Osteoblast (primary cell): ENCODE results near the gene TSPAN1. TPM values are rescaled to one million over a fixed set of nuclear protein-coding genes. Genes with fewer than 3 reads are reported as not detected.

Experiments
- DNase-seq: peaks from one replicate; pipeline ENCODE4 v3.0.0; 2011; ENCODE audit warnings: low spot score, mixed read lengths; ENCODE audit not compliant: insufficient read length; ENCODE audit errors: missing footprints
- H2AFZ ChIP-seq: 2 replicates; pipeline ENCODE4 v1.6.0; 2011; ENCODE audit warnings: mild to moderate bottlenecking, low read length
- H3K27ac ChIP-seq: 2 replicates; pipeline ENCODE4 v1.5.1; 2011; ENCODE audit warnings: mild to moderate bottlenecking, low read depth, low read length, moderate library complexity
- H3K27me3 ChIP-seq: 2 replicates; pipeline ENCODE4 v1.6.0; 2012; ENCODE audit warnings: mild to moderate bottlenecking, control low read depth, inconsistent platforms, low read length, moderate library complexity; ENCODE audit not compliant: insufficient read depth
- H3K36me3 ChIP-seq: 2 replicates; pipeline ENCODE4 v1.5.1; 2011; ENCODE audit warnings: mild to moderate bottlenecking, low read length, control low read depth, moderate library complexity; ENCODE audit not compliant: insufficient read depth
- H3K4me1 ChIP-seq: 2 replicates; pipeline ENCODE4 v1.5.1; 2011; ENCODE audit warnings: mild to moderate bottlenecking, low read length, control low read depth, moderate library complexity; ENCODE audit not compliant: insufficient read depth
- H3K4me2 ChIP-seq: 2 replicates; pipeline ENCODE4 v1.6.0; 2011; ENCODE audit warnings: mild to moderate bottlenecking, low read length; ENCODE audit not compliant: insufficient read depth
- H3K4me3 ChIP-seq: fragments of 200-600 bp; sonication (generic); 3 replicates; pipeline ENCODE4 v1.5.1; 2012; ENCODE audit warnings: mild to moderate bottlenecking, low read length, inconsistent platforms; ENCODE audit not compliant: insufficient read depth
- H3K79me2 ChIP-seq: 2 replicates; pipeline ENCODE4 v1.6.0; 2012; ENCODE audit warnings: mild to moderate bottlenecking, low read length, control low read depth, inconsistent platforms; ENCODE audit not compliant: insufficient read depth
- H3K9me3 ChIP-seq: 2 replicates; pipeline ENCODE4 v1.5.1; 2011; ENCODE audit warnings: low read depth, low read length, control low read depth
- H4K20me1 ChIP-seq: 2 replicates; pipeline ENCODE4 v1.6.0; 2012; ENCODE audit warnings: mild to moderate bottlenecking, low read length, control low read depth; ENCODE audit not compliant: insufficient read depth
- total RNA-seq: library from RNA; depleted of rRNA; stranded (reverse); fragments of >200 nt; gene quantifications from 2 replicates; pipeline ENCODE4 v1.2.3, GENCODE V29; 2012
- TF ChIP-seq, protein P1 (sequence below): IDR thresholded peaks from 2 replicates; pipeline ENCODE4 v1.5.1; 2011; ENCODE audit warnings: mild to moderate bottlenecking, low read depth, low read length, moderate library complexity; ENCODE audit errors: extremely low read depth

The TSPAN1 gene
- total RNA-seq, 1 donor, result 1.1 TPM

DNA sequence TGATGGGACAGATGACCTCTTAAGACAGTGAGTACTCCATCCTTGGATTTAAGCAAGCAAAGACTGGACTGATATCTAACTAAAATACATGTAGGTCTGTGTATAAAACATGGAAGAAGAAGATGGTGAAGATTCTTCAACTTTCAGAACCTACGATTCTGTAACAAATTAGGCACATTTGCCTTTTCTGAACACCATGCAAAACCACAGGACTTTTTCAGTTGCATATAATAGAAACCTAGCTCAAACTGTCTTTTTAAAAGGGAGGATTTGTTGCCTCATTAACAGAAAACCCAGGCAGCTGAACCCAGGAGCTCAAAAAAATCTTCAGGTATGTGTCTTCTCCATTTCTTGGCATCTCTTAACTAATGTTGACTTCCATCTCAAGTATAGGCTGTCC, 14.7 kb upstream of the TSPAN1 start:
- DNase-seq, result no peak
- TF ChIP-seq, protein P1, sequence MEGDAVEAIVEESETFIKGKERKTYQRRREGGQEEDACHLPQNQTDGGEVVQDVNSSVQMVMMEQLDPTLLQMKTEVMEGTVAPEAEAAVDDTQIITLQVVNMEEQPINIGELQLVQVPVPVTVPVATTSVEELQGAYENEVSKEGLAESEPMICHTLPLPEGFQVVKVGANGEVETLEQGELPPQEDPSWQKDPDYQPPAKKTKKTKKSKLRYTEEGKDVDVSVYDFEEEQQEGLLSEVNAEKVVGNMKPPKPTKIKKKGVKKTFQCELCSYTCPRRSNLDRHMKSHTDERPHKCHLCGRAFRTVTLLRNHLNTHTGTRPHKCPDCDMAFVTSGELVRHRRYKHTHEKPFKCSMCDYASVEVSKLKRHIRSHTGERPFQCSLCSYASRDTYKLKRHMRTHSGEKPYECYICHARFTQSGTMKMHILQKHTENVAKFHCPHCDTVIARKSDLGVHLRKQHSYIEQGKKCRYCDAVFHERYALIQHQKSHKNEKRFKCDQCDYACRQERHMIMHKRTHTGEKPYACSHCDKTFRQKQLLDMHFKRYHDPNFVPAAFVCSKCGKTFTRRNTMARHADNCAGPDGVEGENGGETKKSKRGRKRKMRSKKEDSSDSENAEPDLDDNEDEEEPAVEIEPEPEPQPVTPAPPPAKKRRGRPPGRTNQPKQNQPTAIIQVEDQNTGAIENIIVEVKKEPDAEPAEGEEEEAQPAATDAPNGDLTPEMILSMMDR, result no peak
- no peak overlapping the region for H2AFZ ChIP-seq
- no peaks in the 10 kb centered on the region for H3K4me1 ChIP-seq
- no peaks in the 10 kb centered on the region for H4K20me1 ChIP-seq
- no peak overlapping the region for H3K4me3 ChIP-seq
- H3K27ac ChIP-seq, result no peak overlapping the region
- H3K27me3 ChIP-seq, result no peaks in the 10 kb centered on the region
- H3K79me2 ChIP-seq, result no peaks in the 10 kb centered on the region
- H3K4me2 ChIP-seq, result no peak overlapping the region
- no peaks in the 10 kb centered on the region for H3K36me3 ChIP-seq
- H3K9me3 ChIP-seq, result no peaks in the 10 kb centered on the region

DNA sequence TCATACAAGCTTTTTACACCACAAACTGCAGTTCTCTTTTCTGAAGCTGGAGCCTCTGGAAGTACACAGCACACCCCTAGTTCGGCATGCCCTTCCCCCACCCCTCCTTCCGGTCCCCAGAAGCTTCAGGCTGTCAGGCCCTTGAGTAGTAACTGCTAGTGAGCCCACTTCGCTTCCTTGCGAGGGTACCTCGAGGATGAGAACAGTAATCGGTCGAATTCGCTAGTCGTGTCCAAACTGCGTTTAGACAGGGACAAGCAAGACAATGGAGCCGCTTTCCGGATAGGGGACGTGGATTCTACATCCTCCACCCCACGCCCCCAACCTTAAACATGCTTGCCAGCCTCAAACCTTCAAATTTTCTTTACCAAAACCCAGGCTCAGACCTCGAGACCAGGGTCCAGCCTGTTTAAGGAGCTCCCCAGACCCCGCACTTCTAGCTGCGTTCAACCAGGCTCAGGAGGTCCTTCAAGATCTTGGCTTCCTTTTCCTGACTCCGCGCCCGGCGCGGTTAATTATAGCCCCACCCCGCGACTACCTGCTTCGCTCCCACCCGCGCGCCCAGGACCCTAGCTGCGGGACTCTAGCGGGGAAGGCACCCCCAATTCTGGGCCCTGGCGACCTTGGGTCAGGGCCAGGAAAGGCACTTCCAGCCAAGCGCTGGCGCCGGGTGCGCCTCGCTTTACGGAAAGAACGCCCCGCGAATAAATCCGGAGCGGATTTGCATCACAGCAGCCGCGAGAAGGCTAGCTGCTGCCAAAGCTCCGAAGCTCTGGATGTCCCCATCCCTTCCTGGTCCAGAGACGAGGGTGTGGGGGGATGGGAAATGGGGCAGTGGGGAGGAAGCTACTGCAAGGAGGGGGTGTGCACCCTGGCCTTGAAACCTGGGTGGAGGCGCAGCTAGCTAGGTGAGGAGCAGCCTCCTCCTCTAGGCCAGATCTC, 8.1 kb upstream of the TSPAN1 start:
- H3K4me1 ChIP-seq, result peaks cover 4% of the 10 kb centered on the region
- no peak overlapping the region for H3K27ac ChIP-seq
- TF ChIP-seq, protein P1, result no peak
- peak; percentile 92 for DNase-seq
- peaks cover 23% of the 10 kb centered on the region for H3K27me3 ChIP-seq
- H2AFZ ChIP-seq, result peak overlapping the region; percentile 81
- no peaks in the 10 kb centered on the region for H3K9me3 ChIP-seq
- H3K79me2 ChIP-seq, result no peaks in the 10 kb centered on the region
- peak overlapping the region; percentile 80 for H3K4me2 ChIP-seq
- H3K36me3 ChIP-seq, result no peaks in the 10 kb centered on the region
- H3K4me3 ChIP-seq, result peak overlapping the region; percentile 72
- H4K20me1 ChIP-seq, result no peaks in the 10 kb centered on the region

DNA sequence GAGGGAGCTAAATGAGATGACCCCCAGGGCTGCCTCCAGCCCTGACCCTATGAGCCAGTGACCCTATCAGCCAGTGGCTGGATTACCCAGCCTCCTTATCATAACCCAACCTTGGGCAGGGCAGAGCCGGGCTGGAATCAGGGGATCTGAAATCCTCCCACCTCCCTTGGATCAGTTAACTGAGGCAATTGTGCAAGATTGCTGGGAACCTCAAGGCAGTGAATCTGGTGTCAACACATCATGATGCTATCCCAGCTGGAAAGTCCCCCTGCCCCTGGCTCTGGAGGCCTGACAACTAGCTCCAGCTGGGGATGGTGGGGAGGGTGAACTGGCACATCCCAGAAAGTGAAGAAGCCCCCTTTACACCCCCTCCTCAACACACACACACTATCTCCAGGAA, 6.4 kb upstream of the TSPAN1 start:
- TF ChIP-seq, protein P1, result no peak
- no peaks in the 10 kb centered on the region for H4K20me1 ChIP-seq
- DNase-seq, result no peak

DNA sequence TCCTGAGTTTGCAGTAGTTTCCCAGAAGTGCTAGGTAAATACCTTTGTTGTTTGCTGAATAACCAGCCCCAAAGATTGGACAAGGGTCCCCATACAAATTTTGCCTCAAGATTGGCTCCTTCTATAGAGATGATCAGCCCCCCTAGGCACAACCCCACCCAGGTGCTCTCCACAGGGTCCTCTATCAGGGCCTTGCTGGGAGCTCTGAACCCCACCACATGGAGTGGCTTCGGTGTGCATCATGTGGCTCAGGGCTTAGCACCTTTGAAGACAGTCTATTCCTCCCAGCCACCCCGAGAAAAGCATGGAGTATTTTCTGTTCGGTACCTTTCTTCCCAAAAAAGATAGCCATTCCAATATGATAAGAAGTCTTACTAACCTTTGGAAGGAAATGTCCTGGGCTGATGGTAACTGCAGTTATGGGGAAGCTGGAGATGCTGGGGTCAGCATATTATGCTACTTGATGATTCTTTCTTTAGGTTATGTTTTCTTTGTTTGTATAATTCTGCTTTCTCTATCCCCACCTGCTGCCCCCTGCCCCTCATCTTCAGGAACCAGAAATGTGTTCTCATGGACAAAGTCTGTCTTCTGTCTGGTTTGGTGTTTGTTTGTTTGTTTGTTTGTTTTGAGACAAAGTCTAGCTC, 5.0 kb upstream of the TSPAN1 start:
- TF ChIP-seq, protein P1, result no peak
- no peak for DNase-seq

More for the DNA sequence above, 6.4 kb upstream of the TSPAN1 start:
- H3K4me1 ChIP-seq, result peaks cover 9% of the 10 kb centered on the region
- no peak overlapping the region for H3K4me3 ChIP-seq
- no peaks in the 10 kb centered on the region for H3K9me3 ChIP-seq
- no peak overlapping the region for H3K27ac ChIP-seq
- no peaks in the 10 kb centered on the region for H3K79me2 ChIP-seq
- no peak overlapping the region for H3K4me2 ChIP-seq
- no peak overlapping the region for H2AFZ ChIP-seq
- H3K36me3 ChIP-seq, result no peaks in the 10 kb centered on the region
- peaks cover 23% of the 10 kb centered on the region for H3K27me3 ChIP-seq

More for the DNA sequence above, 5.0 kb upstream of the TSPAN1 start:
- Histone ChIP-seq H4K20me1 (no peaks in the 10 kb centered on the region), H3K4me2 (no peak overlapping the region), H3K4me1 (peaks cover 19% of the 10 kb centered on the region), H3K27ac (no peak overlapping the region), H2AFZ (no peak overlapping the region), H3K79me2 (no peaks in the 10 kb centered on the region), H3K27me3 (peaks cover 23% of the 10 kb centered on the region), H3K36me3 (no peaks in the 10 kb centered on the region), H3K9me3 (no peaks in the 10 kb centered on the region), H3K4me3 (no peak overlapping the region)
